GM19372 (cell line): ENCODE measurements around the gene CCNY.

ENCODE experiments used
- ATAC-seq: cut with Tn5 transposase; IDR thresholded peaks from one replicate; pipeline ENCODE4 v1.9.1; 2021; ENCODE audit warnings: mild to moderate bottlenecking, low read depth, moderate library complexity; ENCODE audit not compliant: unreplicated experiment

The CCNY gene

GRCh38 chr10:35545878-35546590 lies 209.7 kb downstream of the CCNY start:
- ATAC-seq, result no peak

DNA sequence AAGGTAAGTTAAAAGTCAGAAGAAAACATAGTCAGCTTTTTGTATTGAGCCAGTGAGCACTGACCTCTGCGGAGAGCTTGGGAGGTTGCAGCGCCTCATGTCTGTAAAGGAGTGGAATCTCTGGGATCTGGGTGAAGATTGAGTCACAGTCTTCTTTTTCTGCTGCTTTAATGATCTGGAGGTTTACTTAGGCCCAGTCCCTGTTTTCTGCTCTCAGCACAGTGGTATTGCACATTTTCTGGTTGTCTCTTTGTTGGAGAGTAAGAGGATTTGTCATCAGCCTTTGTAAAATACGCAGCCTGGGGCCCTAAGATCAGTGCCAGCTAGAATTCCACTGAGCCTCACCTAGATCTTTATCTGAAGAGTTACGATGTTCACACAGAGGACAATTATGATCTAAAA lies 210.5 kb downstream of the CCNY start:
- no peak for ATAC-seq

DNA sequence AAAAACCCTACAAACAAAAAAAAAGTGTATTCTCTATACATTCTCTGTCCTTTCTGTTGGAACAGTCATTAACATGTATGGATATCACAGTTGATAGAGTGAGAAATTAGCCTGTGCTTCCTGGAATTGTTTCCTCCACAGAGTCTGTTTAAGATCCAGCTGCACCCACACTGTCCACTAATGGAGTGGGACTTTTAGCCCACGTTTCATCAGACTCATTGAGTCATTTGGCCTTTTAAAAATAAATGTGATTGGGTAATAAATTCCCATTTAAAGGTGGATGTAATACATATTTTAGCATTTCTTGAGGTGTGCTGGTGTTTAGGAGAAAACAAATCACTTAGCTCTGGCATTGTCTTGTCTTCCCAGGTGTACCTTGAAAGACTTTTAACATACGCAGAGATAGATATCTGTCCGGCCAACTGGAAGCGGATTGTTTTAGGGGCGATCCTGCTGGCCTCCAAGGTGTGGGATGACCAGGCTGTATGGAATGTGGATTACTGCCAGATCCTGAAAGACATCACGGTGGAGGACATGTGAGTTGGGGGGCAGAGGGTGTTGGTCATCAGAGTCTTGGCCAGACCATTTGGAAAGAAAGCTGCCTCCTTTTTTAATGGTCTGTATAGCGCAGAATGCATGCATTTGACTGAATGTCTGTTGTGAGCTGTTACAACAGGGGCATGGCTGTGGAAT lies 216.5 kb downstream of the CCNY start:
- ATAC-seq, result no peak

DNA sequence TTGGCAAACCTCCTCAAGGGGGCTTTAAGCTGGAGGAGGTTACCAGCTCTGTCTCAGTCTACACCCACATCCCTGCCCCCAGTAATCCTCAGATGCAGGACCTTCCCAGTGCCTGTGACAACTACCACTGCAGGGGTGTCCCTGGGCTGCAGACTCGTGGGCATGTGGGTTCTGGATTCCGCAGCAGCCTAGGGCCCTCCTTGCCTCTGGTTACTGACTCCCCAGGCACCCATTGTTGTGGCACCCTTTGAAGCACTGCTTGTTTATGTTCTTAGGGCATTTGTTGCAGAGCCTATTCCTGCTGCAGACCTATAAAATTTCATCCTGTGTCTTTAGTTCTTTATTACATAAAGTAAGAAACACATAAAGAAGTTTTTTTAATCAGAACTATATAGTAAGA lies 217.7 kb downstream of the CCNY start:
- ATAC-seq, result no peak

- peak; percentile 78 for ATAC-seq
Measured at GRCh38 chr10:35554461-35555056, 218.2 kb downstream of the CCNY start.

DNA sequence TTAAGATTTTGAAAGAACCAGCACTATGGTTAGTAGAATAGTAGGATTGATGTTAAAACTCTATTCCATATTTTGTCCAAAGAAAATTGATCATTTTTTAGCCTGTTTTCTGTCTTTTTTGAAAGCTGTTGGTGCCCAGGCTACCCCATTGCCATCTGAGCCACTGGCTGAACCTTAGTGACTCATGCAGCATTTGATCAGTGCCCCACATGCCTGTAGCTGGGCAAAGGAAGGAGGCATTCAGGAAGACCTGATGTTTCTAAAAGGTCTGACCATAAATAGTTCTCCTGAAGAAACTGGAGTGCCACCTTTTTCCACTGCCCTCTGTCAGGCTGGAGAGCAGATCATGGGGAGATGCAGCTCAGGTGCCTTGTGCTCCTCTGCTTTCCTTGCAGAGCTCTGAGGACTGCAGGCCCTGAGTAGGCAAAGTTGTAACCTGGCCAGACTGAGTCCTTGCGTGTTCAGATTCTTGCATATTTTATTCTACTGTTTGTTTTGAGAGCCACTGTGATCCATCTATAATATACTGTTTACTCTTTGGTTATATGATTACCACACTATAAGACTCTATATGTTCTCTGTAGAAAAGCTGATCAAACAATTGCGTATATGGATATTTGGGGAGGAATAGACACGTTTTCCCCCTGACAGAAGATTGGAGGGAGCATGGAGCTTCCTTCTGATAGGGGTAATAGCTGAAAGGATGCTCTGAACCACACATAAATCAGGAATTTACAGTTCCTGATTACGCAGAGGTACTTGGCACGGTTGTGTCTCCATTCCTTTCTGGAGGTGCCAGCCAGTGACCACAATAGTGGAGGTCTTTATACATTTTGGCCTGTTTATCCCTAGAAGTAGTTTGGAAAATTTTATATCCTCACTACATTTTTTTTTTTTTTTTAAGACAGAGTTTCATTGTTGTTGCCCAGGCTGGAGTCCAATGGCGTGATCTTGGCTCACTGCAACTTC lies 219.9 kb downstream of the CCNY start:
- no peak for ATAC-seq

GRCh38 chr10:35558276-35558675 lies 222.0 kb downstream of the CCNY start:
- no peak for ATAC-seq

DNA sequence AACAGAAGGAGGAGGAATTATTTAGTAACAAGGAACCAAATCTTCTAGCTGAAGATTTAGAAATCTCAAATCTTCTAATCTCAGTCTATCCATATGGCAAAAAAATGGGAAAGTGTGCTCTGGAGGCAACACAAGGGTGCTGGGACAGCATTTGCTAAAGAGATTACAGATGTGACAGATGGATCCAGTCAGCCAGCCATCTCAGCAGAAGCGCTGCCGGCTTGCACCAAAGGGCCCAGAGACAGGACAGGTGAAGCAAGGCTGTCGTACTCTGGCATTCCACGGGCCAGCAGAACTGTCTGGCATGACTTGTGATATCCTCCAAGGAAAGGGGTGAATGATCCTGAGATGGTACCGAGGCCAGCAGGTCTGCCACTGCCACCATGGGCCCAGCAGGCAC lies 223.1 kb downstream of the CCNY start:
- no peak for ATAC-seq

- ATAC-seq, result no peak
Measured at GRCh38 chr10:35561715-35562114, 225.4 kb downstream of the CCNY start.

- no peak for ATAC-seq
Measured at GRCh38 chr10:35562427-35562826, 226.1 kb downstream of the CCNY start.

DNA sequence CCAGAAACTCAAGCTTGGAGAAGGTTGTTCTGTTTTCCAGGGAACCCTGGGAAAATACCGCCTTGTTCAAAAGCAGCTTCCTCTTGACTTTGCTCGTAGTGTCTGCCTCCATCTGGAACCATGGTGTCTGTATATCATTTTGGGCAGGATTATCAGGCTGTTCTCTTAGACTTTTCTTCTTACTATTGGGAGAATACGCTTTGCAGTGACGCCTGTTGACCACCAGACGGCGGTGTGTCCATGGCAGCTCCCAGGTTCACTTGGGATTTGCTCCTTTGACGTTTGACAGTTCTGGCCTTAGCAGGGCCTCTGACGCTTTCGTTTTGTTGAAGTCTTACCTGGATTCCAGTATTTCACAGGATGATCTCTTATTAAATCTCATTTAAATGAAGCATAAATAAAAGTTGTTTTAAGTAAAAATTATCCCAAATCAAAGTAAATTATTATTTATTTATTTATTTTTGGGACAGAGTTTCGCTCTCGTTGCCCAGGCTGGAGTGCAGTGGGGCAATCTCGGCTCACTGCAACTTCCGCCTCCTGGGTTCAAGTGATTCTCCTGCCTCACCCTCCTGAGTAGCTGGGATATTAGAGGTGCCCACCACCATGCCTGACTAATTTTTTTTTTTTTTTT lies 227.1 kb downstream of the CCNY start:
- peak; percentile 70 for ATAC-seq

DNA sequence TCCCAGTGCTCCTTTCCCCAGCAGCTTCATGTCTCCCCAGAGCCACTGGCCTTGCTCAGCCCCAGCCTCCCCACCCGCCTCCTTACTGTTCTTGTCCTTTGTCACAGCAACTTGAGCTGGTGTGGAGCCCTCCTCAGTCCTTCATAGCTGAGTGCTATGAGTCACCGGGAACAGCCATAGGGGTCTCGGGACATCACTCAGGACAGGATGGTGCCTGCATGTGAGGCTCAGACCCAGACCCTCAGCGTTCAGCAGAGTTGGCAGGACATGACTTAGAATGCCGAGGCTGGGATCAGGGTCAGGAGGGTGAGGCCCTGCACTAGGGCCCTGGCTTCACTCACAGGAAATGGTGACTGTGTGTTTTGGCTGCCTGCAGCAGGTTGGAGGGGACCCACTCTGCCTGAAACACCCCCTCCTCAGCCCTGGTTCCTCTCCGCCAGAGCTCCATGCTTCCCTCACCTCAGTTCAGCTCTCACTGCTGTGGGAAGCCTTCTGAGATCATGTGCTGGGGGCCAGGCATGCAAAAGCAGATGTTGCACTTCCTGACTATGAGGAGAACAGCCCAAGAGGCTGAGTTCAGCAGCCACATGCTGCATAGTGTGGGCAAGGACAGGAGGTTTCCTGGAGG lies 228.1 kb downstream of the CCNY start:
- ATAC-seq, result no peak

DNA sequence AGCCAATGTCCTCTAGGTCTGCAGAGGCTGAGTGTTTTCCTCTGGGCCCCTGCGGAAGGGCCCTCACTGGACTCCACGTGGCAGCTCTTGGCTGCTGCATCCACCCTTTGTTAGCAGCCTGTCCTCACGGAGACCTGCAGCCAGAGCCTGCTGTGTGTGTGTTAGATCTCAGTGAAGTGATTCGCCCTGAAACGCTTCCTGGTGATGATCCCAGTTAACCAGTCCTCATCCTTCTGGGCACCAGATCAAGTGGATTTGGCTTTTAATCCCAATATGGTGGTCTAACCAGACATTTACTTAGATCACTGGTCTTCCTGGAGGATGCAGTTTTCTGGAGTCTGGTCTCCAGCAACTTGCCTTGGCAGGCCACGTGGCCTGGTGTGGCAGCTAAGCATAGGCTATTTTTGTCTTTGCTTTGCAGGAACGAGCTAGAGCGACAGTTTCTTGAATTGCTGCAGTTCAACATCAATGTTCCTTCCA lies 229.3 kb downstream of the CCNY start:
- no peak for ATAC-seq

DNA sequence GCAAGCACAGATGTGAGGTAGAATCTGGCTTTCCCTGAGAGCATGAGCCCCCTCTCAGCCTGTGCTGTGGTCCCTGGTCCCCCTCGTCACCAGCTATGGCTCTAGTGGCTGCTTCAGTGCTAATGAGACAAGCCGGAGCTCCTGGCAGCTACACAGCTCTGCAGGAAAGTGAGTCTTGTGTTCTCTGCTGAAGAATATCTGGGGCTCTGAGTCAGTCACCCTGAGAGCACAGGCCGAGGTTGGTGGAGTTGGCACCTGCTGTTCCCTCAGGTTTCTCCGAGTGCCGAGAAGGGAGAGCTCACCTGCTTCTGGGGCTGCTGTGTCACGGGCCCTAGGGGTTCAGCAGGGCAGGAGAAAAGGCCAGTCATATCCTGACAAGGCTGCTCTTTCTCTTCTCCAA lies 231.6 kb downstream of the CCNY start:
- ATAC-seq, result no peak

GRCh38 chr10:35568483-35569015 lies 232.2 kb downstream of the CCNY start:
- ATAC-seq, result no peak

DNA sequence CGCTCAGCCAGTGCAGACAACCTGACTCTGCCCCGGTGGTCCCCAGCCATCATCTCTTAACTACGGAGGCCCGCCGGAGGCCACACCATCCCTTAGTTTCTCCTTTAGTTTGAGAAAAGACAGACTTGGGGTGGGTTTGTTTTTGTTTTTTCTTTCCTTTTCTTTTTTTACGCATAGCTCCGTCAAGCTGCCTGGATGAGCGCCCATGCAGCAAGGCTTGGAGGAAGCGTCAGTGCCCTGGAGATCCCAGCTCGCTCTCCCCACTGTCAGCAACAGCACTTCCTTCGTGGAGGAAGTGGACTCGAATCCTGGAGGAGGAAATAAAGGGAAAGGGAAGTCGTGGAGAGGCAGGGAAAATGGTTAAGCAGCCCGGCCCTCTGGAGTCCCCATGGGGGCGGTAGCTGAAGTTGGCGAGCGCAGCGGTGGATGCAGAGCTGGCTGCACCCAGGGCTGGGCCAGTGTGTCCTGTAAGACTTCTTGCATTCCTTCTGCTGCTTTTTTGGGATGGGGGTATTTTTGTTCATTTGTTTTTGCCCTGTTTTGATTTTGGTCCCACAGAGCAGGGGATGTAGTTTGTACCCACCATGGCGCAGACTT lies 232.9 kb downstream of the CCNY start:
- ATAC-seq, result no peak

DNA sequence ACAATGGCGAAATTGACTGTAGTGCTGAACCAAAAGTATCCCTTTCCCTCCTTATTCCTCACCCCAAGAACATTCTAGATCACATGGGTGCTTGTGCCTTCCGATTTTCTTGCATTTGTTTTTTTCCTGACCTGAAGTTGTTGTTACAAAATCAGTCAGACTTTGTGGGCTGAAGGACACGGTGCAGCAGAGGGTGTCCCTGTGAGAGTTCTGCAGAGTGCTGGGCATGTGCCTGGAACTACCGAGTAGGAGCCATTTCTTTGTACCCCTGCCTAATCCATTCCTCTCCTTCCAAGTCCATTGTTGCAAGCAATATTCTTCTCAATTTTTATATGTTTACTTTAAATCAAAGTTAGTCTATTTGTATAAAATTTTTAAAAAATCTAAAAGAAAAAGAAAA lies 233.5 kb downstream of the CCNY start:
- ATAC-seq, result no peak

DNA sequence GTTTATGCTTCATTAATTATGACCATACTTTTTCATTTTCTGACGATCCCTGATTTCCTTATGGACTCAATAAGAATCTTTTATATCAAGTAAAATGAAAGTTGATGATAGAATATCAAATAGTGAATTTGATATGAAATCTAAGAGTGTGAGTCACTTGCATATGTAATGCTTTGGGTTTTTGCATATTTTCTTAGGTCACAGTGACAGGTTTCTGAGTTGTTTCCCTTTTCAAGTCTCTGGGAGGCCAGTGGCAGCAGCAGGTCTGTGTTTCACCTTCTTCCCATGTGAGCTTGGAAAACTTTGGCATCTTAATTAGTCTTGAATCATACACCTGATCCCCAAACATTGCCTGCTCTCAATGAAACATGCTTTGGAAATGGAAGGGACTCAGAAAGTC lies 234.1 kb downstream of the CCNY start:
- no peak for ATAC-seq

DNA sequence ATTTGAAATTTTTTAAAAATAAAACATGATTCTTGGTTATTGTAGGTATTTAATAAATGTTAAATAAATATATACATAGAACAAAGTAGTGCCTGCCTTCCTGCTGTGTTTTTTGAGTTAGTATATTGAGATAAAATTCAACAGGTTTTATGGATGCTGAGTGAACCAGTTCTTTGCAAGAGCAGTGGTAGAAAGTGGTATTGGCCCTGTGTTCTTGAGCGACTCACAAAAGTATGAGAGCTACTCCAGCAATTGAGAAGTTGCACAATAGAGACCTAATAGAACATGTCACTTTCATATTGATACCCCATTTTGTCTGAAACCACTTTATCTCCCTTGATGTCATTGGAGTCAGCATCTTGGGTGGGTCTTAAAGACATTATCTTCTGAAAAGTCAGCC lies 236.3 kb downstream of the CCNY start:
- no peak for ATAC-seq
